ENCODE results near the gene PDAP1. TPM values are rescaled to one million over a fixed set of nuclear protein-coding genes. Genes with fewer than 3 reads are reported as not detected.
"Not testable (repeated sequence)": the region's sequence is repeated elsewhere in the genome, so short reads cannot be mapped to it uniquely, and the experiment has no call there.

PDAP1 gene
- total RNA-seq, 2 donors from 2014 or later: 79.7 to 133 TPM

GRCh38 chr7:99359465-99360154 is 48.8 kb downstream of the PDAP1 start:
- Histone ChIP-seq H3K4me3 (no peak overlapping the region), H3K27ac (no peak overlapping the region), H3K9ac (ENCODE audit: low read depth in 2 of 2, low read length in 2 of 2) (no peak overlapping the region), H3K36me3 (peaks cover 22% of the 10 kb centered on the region), H3K4me1 (no peaks in the 10 kb centered on the region), H3K9me3 (no peaks in the 10 kb centered on the region), H3K27me3 (no peaks in the 10 kb centered on the region)
- DNase-seq: no peak
- intact Hi-C loops (cut with DNase I): no loop called here
- TF ChIP-seq, protein P1, sequence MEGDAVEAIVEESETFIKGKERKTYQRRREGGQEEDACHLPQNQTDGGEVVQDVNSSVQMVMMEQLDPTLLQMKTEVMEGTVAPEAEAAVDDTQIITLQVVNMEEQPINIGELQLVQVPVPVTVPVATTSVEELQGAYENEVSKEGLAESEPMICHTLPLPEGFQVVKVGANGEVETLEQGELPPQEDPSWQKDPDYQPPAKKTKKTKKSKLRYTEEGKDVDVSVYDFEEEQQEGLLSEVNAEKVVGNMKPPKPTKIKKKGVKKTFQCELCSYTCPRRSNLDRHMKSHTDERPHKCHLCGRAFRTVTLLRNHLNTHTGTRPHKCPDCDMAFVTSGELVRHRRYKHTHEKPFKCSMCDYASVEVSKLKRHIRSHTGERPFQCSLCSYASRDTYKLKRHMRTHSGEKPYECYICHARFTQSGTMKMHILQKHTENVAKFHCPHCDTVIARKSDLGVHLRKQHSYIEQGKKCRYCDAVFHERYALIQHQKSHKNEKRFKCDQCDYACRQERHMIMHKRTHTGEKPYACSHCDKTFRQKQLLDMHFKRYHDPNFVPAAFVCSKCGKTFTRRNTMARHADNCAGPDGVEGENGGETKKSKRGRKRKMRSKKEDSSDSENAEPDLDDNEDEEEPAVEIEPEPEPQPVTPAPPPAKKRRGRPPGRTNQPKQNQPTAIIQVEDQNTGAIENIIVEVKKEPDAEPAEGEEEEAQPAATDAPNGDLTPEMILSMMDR (IDR thresholded peaks at IDR 0.05): no peak

DNA sequence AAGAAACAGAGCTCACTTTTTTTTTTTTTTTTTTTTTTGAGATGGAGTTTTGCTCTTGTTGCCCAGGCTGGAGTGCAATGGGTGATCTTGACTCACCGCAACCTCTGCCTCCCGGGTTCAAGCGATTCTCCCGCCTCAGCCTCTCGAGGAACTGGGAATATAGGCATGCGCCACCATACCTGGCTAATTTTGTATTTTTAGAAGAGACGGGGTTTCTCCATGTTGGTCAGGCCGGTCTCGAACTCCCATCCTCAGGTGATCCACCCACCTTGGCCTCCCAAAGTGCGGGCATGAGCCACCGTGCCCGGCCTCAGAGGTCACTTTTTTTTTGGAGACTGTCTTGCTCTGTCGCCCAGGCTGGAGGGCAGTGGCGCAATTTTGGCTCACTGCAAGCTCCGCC is 49.9 kb downstream of the PDAP1 start:
- intact Hi-C loops (cut with DNase I); H3K9me3 ChIP-seq; DNase-seq; H3K4me1 ChIP-seq; H3K9ac ChIP-seq (ENCODE audit: low read depth in 2 of 2, low read length in 2 of 2); H3K27me3 ChIP-seq; H3K4me3 ChIP-seq; H3K27ac ChIP-seq: not testable (repeated sequence)
- H3K36me3 ChIP-seq: peaks cover 28% of the 10 kb centered on the region

DNA sequence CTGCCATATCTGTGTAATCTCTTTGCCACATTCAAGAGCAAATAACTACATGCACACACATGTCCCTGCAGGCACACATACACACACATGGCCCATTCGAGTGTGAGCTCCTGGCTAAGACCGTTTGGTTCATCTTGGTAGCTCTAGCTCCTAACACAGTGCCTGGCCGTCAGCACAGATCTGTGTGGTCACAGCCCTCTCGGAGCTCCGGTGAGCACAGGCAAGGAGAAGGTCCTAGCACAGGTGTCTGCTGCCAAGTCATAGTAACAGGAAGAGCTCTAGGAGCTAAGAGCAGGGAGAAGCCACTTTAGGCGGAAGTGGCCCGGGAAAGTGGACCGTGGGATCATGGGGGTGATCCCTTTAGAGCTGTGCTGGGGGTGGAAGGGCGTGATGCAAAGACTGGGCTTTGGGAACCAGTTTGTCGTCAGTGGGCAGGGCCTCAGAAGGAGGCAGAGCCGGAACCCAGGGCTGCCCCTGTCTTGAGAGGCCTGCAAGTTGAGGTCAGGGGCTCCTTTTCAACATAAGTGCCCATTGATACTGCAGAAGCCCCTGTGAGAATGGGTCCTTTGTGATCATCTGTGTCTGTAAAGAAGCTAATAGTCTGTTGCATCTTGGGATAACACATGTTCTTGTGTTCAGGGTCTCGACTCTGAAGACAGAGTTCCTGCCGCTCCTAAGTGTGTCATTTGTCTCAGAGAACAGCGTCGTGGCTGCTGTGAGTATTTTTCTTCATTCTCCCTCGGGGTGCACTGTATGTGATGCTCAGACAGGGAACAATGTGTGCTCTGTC is 50.5 kb downstream of the PDAP1 start:
- no peaks in the 10 kb centered on the region for H3K4me1 ChIP-seq
- no peaks in the 10 kb centered on the region for H3K9me3 ChIP-seq
- no peak overlapping the region for H3K27ac ChIP-seq
- no peaks in the 10 kb centered on the region for H3K27me3 ChIP-seq
- intact Hi-C loops (cut with DNase I): no loop called here
- TF ChIP-seq, protein P1 (IDR thresholded peaks at IDR 0.05): no peak
- H3K4me3 ChIP-seq: no peak overlapping the region
- peaks cover 29% of the 10 kb centered on the region for H3K36me3 ChIP-seq
- H3K9ac ChIP-seq (ENCODE audit: low read depth in 2 of 2, low read length in 2 of 2): no peak overlapping the region
- DNase-seq: no peak

DNA sequence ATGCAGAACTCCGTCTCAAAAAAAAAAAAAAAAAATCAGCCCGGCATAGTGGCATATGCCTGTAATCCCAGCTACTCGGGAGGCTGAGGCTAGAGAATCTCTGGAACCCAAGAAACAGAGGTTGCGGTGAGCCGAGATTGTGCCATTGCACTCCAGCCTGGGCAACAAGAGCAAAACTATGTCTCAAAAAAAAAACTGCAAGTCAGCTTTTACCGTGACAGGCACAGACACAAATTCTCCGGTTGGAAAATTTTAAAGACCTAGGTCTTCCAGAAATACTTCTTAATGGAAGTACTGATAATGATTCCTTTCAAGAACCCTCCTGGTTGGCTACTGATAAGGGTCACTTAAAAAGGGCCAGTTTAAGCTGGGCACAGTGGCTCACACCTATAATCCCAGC is 53.3 kb downstream of the PDAP1 start:
- intact Hi-C loops (cut with DNase I): no loop called here
- Histone ChIP-seq H3K36me3 (peaks cover 46% of the 10 kb centered on the region), H3K4me1 (no peaks in the 10 kb centered on the region), H3K27me3 (no peaks in the 10 kb centered on the region), H3K9ac (ENCODE audit: low read depth in 2 of 2, low read length in 2 of 2) (no peak overlapping the region), H3K9me3 (no peaks in the 10 kb centered on the region), H3K4me3 (no peak overlapping the region), H3K27ac (no peak overlapping the region)
- TF ChIP-seq, protein P1 (IDR thresholded peaks at IDR 0.05): no peak
- no peak for DNase-seq

DNA sequence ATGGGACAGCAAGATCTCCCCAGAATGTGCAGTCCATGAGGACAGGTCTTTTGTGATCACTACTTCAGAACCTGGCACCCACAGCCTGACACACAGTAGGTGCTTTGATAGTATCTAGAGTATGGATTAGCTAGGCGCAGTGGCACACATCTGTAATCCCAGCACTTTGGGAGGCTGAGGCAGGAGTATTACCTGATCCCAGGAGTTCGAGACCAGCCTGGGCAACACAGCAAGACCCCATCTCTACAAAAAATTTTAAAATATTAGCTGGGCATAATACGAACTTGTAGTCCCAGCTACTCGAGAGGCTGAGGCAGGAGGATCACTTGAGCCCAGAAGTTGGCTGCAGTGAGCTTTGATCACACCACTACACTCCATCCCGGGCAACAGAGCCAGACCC is 56.1 kb downstream of the PDAP1 start:
- H3K27me3 ChIP-seq: no peaks in the 10 kb centered on the region
- peaks cover 58% of the 10 kb centered on the region for H3K36me3 ChIP-seq
- intact Hi-C loops (cut with DNase I): no loop called here
- no peak for DNase-seq
- H3K9ac ChIP-seq (ENCODE audit: low read depth in 2 of 2, low read length in 2 of 2): no peak overlapping the region
- no peak overlapping the region for H3K4me3 ChIP-seq
- H3K9me3 ChIP-seq: no peaks in the 10 kb centered on the region
- no peak overlapping the region for H3K27ac ChIP-seq
- H3K4me1 ChIP-seq: no peaks in the 10 kb centered on the region
- TF ChIP-seq, protein P1 (IDR thresholded peaks at IDR 0.05): no peak

- DNase-seq; intact Hi-C loops (cut with DNase I); H3K9ac ChIP-seq (ENCODE audit: low read depth in 2 of 2, low read length in 2 of 2); H3K27ac ChIP-seq; H3K4me1 ChIP-seq; H3K4me3 ChIP-seq; H3K27me3 ChIP-seq; H3K9me3 ChIP-seq: not testable (repeated sequence)
- peaks cover 51% of the 10 kb centered on the region for H3K36me3 ChIP-seq
Observed at GRCh38 chr7:99350641-99351040, 57.8 kb downstream of the PDAP1 start.

Other genes with a start within 250 kb of the PDAP1 start
- gene KPNA7, start 200.5 kb downstream of the PDAP1 start, total RNA-seq: under 1 TPM; 0.19 to 0.62 TPM
- not detected for gene MYH16, start 135.8 kb downstream of the PDAP1 start, total RNA-seq
- 100 to 1,000 TPM; 173 to 231 TPM for gene ARPC1A, start 82.7 kb downstream of the PDAP1 start, total RNA-seq
- 100 to 1,000 TPM; 141 to 143 TPM for gene ARPC1B, start 33.9 kb downstream of the PDAP1 start, total RNA-seq
- 100 to 1,000 TPM in 1 of 2 donors, 10 to 100 TPM in 1; 82.8 to 113 TPM for gene BUD31, start 372 bp upstream of the PDAP1 start, total RNA-seq
- 1 to 10 TPM; 4.5 to 7.6 TPM for gene PTCD1, start 30.2 kb upstream of the PDAP1 start, total RNA-seq
- gene CPSF4, start 30.3 kb upstream of the PDAP1 start, total RNA-seq: 10 to 100 TPM; 16.6 to 39.2 TPM
- gene ATP5MF, start 57.6 kb upstream of the PDAP1 start, total RNA-seq: 100 to 1,000 TPM; 392 to 534 TPM
- gene ZNF789, start 64.3 kb upstream of the PDAP1 start, total RNA-seq: 10 to 100 TPM in 1 of 2 donors, 1 to 10 TPM in 1; 9.0 to 23.0 TPM
- gene ZNF394, start 91.7 kb upstream of the PDAP1 start, total RNA-seq: 10 to 100 TPM; 26.4 to 29.8 TPM
- gene ZKSCAN5, start 96.1 kb upstream of the PDAP1 start, total RNA-seq: 1 to 10 TPM; 5.6 to 6.6 TPM
- gene FAM200A, start 143.5 kb upstream of the PDAP1 start, total RNA-seq: 1 to 10 TPM; 4.1 to 5.0 TPM
- 10 to 100 TPM; 41.8 to 50.7 TPM for gene ZNF655, start 150.0 kb upstream of the PDAP1 start, total RNA-seq
- gene TMEM225B, start 189.7 kb upstream of the PDAP1 start, total RNA-seq: under 1 TPM in 1 of 2 donors, not detected in 1; 0.74 TPM
- gene ZSCAN25, start 208.3 kb upstream of the PDAP1 start, total RNA-seq: 10 to 100 TPM; 10.4 to 20.2 TPM